ENCODE results near the gene PHACTR1.

DNA sequence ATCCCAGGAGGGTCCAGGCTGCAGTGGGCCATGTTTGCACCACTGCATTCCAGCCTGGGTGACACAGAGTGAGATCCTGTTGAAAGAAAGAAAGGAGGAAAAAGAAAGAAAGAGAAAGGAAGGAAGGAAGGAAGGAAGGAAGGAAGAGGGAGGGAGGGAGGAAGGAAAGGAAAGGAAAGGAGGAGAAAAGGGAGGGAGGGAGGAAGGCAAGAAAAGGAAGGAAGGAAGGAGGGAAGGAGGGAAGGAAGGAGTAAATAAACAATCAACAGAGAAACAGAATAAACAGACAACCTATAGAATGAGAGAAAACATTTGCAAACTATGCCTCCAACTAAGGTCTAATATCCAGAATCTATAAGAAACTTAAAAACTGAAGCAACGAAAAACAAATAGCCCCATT is 11.6 kb upstream of the PHACTR1 start:
- TF ChIP-seq, protein P1, sequence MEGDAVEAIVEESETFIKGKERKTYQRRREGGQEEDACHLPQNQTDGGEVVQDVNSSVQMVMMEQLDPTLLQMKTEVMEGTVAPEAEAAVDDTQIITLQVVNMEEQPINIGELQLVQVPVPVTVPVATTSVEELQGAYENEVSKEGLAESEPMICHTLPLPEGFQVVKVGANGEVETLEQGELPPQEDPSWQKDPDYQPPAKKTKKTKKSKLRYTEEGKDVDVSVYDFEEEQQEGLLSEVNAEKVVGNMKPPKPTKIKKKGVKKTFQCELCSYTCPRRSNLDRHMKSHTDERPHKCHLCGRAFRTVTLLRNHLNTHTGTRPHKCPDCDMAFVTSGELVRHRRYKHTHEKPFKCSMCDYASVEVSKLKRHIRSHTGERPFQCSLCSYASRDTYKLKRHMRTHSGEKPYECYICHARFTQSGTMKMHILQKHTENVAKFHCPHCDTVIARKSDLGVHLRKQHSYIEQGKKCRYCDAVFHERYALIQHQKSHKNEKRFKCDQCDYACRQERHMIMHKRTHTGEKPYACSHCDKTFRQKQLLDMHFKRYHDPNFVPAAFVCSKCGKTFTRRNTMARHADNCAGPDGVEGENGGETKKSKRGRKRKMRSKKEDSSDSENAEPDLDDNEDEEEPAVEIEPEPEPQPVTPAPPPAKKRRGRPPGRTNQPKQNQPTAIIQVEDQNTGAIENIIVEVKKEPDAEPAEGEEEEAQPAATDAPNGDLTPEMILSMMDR (IDR thresholded peaks at IDR 0.05; ENCODE audit: insufficient read depth, low read depth, low read length): no peak
- TF ChIP-seq EZH2 (IDR thresholded peaks at IDR 0.05; ENCODE audit: insufficient read depth, low read length): no peak

Measured in astrocyte (in vitro differentiated cells and primary cell).